Measurements from ENCODE around the gene ITGA7. TPM values are rescaled to one million over a fixed set of nuclear protein-coding genes. Genes with fewer than 3 reads are reported as not detected.
A peak's percentile ranks its signal among the peaks of the same experiment; 100 is the strongest.

ITGA7 gene, protein sequence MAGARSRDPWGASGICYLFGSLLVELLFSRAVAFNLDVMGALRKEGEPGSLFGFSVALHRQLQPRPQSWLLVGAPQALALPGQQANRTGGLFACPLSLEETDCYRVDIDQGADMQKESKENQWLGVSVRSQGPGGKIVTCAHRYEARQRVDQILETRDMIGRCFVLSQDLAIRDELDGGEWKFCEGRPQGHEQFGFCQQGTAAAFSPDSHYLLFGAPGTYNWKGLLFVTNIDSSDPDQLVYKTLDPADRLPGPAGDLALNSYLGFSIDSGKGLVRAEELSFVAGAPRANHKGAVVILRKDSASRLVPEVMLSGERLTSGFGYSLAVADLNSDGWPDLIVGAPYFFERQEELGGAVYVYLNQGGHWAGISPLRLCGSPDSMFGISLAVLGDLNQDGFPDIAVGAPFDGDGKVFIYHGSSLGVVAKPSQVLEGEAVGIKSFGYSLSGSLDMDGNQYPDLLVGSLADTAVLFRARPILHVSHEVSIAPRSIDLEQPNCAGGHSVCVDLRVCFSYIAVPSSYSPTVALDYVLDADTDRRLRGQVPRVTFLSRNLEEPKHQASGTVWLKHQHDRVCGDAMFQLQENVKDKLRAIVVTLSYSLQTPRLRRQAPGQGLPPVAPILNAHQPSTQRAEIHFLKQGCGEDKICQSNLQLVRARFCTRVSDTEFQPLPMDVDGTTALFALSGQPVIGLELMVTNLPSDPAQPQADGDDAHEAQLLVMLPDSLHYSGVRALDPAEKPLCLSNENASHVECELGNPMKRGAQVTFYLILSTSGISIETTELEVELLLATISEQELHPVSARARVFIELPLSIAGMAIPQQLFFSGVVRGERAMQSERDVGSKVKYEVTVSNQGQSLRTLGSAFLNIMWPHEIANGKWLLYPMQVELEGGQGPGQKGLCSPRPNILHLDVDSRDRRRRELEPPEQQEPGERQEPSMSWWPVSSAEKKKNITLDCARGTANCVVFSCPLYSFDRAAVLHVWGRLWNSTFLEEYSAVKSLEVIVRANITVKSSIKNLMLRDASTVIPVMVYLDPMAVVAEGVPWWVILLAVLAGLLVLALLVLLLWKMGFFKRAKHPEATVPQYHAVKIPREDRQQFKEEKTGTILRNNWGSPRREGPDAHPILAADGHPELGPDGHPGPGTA
- total RNA-seq, result 10 to 100 TPM; 34.4 to 44.2 TPM
- polyA plus RNA-seq (ENCODE audit: insufficient read length in 2 of 2), result 100 to 1,000 TPM in 1 of 2 donors, 10 to 100 TPM in 1; 88.6 to 115 TPM
- long read RNA-seq, donor 1, full-length matches to known transcripts, result 5 of 440 reads
- long read RNA-seq, donor 1, partial matches to known transcripts, result 427 of 440 reads
- long read RNA-seq, donor 1, other reads (novel, unspliced or antisense), result 8 of 440 reads
- long read RNA-seq, donor 2, full-length matches to known transcripts, result 1 of 1 reads
- long read RNA-seq, donor 2, partial matches to known transcripts, result 0 of 1 reads
- long read RNA-seq, donor 2, other reads (novel, unspliced or antisense), result 0 of 1 reads
- long read RNA-seq, donor 3, result 0 reads
- long read RNA-seq, donor 4, partial matches to known transcripts, result 11 of 21 reads
- long read RNA-seq, donor 4, other reads (novel, unspliced or antisense), result 10 of 21 reads

DNA sequence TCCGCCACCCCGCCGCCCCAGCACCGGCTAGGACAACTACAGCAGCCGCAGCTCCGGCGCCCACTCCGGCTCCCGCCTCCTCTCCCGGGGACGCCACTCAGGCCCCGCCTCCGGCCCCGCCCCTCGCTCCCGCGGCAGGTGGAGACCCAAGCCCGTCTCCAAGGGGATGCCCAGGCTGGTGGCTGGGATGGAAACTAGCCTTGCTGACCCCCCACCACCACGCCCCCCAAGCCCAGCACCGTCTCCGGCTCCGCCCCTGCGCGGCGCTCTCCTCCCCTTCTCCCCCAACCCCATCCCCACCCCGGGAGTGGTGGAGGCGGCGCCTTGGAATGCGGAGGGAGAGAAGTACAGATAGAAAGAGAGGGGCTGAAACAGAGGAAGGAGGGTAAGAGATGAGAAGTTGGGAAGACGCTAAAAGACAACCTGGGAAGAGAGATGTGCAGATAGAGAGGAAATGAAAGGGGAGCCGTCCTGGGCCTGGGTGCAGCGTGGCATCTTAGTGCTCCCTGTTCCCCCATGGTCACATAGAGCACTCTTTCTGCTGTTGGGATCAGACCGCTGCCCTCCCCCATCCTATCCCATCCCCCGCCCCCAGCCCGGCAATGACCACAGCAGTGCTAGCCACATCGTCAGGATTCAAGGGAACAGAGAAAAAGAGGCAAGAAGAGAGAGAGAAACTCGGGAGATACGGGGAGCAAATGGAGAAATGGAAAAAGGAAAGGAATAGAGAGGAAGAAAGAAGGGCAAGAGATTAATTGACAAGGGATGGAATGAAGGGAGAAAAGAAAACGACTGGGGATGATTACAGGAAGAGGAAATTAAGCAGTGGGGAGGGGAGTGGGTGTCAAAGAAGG is at the start of gene ITGA7:
Gene ITGA7 (minus strand): TSS at position 64 of the 854 bp plus-strand sequence. CDS start 222 bp downstream, outside the sequence.
- DNase-seq (ENCODE audit: low read depth in 4 of 6, low spot score in 6 of 6), result peak in 3 of 6 donors; percentile 57 to 91 (median 88)
- Histone ChIP-seq H3K27me3 (ENCODE audit: control insufficient read depth, insufficient read depth, low read length) (peaks cover 17% of the 10 kb centered on the region), H3K27ac (ENCODE audit: low read depth, low read length) (peak within 1 kb of the TSS; percentile 61), H3K4me3 (ENCODE audit: low read depth, low read length) (peak within 1 kb of the TSS; percentile 72), H3K9me3 (ENCODE audit: control insufficient read depth, insufficient read depth, low read length) (no peaks in the 10 kb centered on the region), H3K4me1 (ENCODE audit: control insufficient read depth, insufficient read depth, low read length) (peaks cover 48% of the 10 kb centered on the region), H3K36me3 (ENCODE audit: control insufficient read depth, insufficient read depth, low read length) (peaks cover 2% of the 10 kb centered on the region)
- under 1% methylated on average over 24 of the region's 39 CpGs for WGBS (ENCODE audit: insufficient coverage)

DNA sequence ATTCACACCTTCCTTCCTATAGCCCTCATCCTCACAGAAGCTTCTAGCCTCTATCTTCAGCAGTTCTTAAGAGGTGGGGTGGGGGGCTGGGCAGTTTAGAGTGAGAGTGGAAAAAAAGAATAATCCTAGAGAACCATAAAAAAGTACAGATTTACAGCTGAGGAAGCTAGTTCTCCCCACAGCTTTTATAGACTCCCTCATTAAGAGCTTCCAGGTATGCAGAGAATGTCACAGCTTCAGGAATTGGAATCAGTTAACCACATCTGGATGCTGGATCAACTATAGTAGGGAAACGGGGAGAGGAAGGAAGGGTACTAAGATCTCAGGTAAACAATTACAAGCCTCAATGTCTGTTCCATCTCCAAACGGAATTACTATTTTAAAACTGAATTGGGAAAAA is 47.5 kb upstream of the ITGA7 start:
- Histone ChIP-seq H3K4me3 (ENCODE audit: low read depth, low read length) (no peak overlapping the region), H3K27me3 (ENCODE audit: control insufficient read depth, insufficient read depth, low read length) (no peaks in the 10 kb centered on the region), H3K4me1 (ENCODE audit: control insufficient read depth, insufficient read depth, low read length) (no peaks in the 10 kb centered on the region), H3K36me3 (ENCODE audit: control insufficient read depth, insufficient read depth, low read length) (peaks cover 49% of the 10 kb centered on the region), H3K9me3 (ENCODE audit: control insufficient read depth, insufficient read depth, low read length) (no peaks in the 10 kb centered on the region), H3K27ac (ENCODE audit: low read depth, low read length) (no peak overlapping the region)
- no peak for DNase-seq (ENCODE audit: low read depth in 4 of 6, low spot score in 6 of 6)
- no CpG with 5 or more reads among the region's 2 CpGs for WGBS (ENCODE audit: insufficient coverage)

DNA sequence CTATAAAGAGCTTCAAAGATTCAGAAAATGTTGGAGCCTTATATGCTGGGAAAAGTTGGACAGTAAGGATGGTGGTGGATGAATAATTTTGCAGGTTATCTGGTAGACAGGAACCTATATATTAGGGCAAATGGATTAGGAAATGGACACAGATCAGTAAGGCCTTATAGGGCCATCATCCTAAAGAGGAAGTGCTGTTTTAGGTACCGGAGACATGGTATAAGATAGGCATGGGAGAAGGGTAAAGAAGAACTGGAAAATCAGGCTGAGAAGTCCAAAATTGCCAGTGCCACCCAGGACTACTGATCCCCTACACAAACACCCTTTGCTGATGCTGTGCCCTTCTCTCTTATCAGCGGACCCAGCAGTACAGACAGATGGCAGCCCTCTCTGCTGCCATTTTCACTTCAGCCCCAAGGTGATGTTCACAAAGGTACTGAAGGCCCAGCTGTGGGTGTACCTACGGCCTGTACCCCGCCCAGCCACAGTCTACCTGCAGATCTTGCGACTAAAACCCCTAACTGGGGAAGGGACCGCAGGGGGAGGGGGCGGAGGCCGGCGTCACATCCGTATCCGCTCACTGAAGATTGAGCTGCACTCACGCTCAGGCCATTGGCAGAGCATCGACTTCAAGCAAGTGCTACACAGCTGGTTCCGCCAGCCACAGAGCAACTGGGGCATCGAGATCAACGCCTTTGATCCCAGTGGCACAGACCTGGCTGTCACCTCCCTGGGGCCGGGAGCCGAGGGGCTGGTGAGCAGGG is 40.7 kb upstream of the ITGA7 start:
- no peak overlapping the region for H3K27ac ChIP-seq (ENCODE audit: low read depth, low read length)
- H3K4me1 ChIP-seq (ENCODE audit: control insufficient read depth, insufficient read depth, low read length), result peaks cover 23% of the 10 kb centered on the region
- no peaks in the 10 kb centered on the region for H3K9me3 ChIP-seq (ENCODE audit: control insufficient read depth, insufficient read depth, low read length)
- no peaks in the 10 kb centered on the region for H3K27me3 ChIP-seq (ENCODE audit: control insufficient read depth, insufficient read depth, low read length)
- H3K36me3 ChIP-seq (ENCODE audit: control insufficient read depth, insufficient read depth, low read length), result peaks cover 41% of the 10 kb centered on the region
- DNase-seq (ENCODE audit: low read depth in 4 of 6, low spot score in 6 of 6), result no peak
- H3K4me3 ChIP-seq (ENCODE audit: low read depth, low read length), result no peak overlapping the region
- 91% methylated on average over 16 of the region's 18 CpGs for WGBS (ENCODE audit: insufficient coverage)

DNA sequence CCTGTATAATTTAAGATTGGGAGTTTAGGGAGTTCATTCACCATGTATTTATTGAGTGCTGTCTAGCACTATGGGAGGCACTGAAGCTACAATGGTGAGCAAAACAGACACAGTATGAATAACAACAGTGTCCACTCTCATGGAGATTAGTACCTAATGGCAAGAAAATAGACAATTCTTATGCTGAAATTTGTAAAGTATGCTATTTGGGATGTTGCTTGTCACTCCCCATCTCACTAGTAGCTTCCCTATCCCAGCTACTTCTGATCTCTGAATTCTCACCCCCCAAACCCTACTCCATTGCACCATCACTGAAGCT is 39.2 kb upstream of the ITGA7 start:
- H3K27ac ChIP-seq (ENCODE audit: low read depth, low read length), result no peak overlapping the region
- H3K4me1 ChIP-seq (ENCODE audit: control insufficient read depth, insufficient read depth, low read length), result peaks cover 27% of the 10 kb centered on the region
- H3K27me3 ChIP-seq (ENCODE audit: control insufficient read depth, insufficient read depth, low read length), result no peaks in the 10 kb centered on the region
- no peak overlapping the region for H3K4me3 ChIP-seq (ENCODE audit: low read depth, low read length)
- no peaks in the 10 kb centered on the region for H3K9me3 ChIP-seq (ENCODE audit: control insufficient read depth, insufficient read depth, low read length)
- H3K36me3 ChIP-seq (ENCODE audit: control insufficient read depth, insufficient read depth, low read length), result peaks cover 33% of the 10 kb centered on the region
- DNase-seq (ENCODE audit: low read depth in 4 of 6, low spot score in 6 of 6), result no peak

DNA sequence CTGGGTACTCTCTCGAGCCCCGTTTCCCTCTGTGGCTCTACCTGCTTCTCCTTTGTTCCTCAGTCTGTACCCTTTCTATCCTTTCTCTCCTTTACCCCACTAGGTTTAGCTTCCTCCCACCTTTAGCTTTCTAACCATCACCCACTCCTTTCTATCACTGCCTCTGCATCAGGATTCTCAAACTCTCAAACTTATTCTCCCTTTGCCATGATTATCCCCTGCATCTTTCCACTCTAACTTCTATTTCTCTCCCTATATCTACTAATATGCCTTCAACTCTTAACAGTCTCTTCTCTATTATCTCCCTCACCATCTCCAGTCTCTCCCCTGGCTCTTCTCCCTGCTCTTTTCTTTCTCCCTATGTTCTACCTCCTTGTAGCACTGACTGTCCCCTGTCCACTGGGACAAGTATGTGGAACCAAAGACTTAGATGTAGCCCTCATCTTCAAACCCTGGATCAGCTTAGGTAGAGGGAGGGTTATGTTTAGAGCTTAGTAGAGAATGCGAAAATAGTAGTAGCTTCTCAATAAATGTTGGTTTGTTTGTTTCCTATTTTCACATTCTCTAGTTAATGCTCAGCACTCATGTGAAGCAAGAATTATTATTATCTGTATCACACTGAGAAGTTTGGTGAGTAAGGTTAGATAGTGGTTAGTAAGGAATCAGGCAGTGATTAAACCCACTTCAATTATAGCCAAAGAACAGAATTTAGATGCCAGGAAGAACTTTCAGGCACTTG is 38.6 kb upstream of the ITGA7 start:
- peak overlapping the region; percentile 82 for H3K27ac ChIP-seq (ENCODE audit: low read depth, low read length)
- no peaks in the 10 kb centered on the region for H3K27me3 ChIP-seq (ENCODE audit: control insufficient read depth, insufficient read depth, low read length)
- peaks cover 29% of the 10 kb centered on the region for H3K4me1 ChIP-seq (ENCODE audit: control insufficient read depth, insufficient read depth, low read length)
- no peaks in the 10 kb centered on the region for H3K9me3 ChIP-seq (ENCODE audit: control insufficient read depth, insufficient read depth, low read length)
- DNase-seq (ENCODE audit: low read depth in 4 of 6, low spot score in 6 of 6), result no peak
- peak overlapping the region; percentile 9 for H3K4me3 ChIP-seq (ENCODE audit: low read depth, low read length)
- WGBS (ENCODE audit: insufficient coverage), result 0% methylated on average over 2 of the region's 3 CpGs
- H3K36me3 ChIP-seq (ENCODE audit: control insufficient read depth, insufficient read depth, low read length), result peaks cover 28% of the 10 kb centered on the region

DNA sequence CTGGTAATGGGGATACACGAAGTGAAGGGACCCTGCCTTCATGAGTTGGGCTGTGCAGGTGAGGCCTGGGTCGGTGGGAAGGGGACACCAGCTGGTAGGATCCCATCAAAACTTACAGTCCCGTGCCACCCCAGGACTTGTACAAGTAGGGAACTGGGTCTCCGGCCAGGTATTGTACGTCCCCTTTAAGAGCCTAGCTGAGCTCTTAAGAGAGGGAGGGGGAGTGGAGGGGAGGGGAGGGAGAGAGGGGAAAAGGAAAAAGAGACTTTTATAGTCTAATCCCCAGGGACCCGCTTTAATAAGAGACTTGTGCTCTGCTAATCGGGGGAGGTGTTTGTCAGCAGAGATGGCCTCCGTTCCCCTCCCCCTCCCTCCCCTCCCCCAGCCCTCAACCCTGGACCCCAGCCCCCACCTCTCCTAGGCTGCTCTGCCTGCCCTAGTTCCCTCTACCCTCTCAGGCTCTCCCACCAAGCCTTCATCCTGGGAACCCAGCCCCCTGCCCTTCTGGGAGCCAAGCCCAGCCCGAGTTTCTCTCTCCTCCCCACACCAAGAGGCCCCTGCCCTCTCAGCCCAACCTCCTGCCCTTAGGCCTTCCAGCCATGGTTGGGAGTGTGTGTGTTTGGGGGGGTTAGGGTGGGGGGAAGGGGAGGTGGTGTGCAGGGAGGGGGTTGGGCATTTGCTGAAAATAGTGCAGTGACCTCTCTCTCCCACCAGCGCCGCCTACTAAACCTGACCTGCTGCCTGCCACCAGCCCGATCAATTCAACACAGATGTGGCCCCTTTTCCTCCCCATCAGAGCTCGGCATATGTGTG is 37.9 kb upstream of the ITGA7 start:
- H3K4me3 ChIP-seq (ENCODE audit: low read depth, low read length), result peak overlapping the region; percentile 62
- 17% methylated on average over 7 of the region's 13 CpGs for WGBS (ENCODE audit: insufficient coverage)

DNA sequence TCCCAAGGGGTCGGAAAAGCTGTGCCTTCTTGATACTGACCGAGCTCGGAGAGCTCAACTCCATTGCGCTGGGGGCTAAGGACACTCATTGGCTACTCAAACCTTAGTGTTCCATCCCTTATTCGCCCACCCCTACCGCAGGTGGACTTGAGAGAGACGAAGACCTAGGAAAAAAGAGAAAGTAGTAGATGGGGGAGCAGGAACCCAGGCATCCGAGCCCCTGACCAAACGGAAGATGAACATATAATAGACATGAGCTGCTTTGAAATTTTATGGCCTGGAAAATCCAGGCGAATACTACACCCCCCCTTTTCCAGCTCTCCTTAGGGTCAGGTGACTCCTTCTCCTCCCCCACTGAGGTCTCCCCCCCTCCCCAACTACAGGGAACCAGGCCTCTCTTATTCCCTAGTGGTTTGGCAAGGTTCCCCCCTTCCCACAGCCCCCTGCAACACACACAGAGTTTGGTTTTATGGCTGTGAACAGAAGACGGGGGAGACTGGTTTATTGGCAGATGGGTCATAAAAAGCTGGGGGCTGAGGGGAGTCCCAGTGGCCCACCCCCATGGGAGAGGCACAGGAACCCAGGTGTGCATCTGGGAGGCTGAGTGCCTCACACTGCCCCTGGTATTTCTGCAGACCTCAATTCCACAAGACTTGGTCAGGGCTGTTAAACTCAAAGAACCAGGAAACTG is 36.8 kb upstream of the ITGA7 start:
- H3K27ac ChIP-seq (ENCODE audit: low read depth, low read length), result peak overlapping the region; percentile 69
- WGBS (ENCODE audit: insufficient coverage), result 4% methylated on average over 6 of the region's 11 CpGs
- peaks cover 29% of the 10 kb centered on the region for H3K4me1 ChIP-seq (ENCODE audit: control insufficient read depth, insufficient read depth, low read length)

More for the DNA sequence above, 37.9 kb upstream of the ITGA7 start:
- Histone ChIP-seq H3K27me3 (ENCODE audit: control insufficient read depth, insufficient read depth, low read length) (no peaks in the 10 kb centered on the region), H3K4me1 (ENCODE audit: control insufficient read depth, insufficient read depth, low read length) (peaks cover 29% of the 10 kb centered on the region), H3K27ac (ENCODE audit: low read depth, low read length) (peak overlapping the region; percentile 82), H3K36me3 (ENCODE audit: control insufficient read depth, insufficient read depth, low read length) (peaks cover 21% of the 10 kb centered on the region), H3K9me3 (ENCODE audit: control insufficient read depth, insufficient read depth, low read length) (no peaks in the 10 kb centered on the region)
- peak in 3 of 6 donors; percentile 50 to 93 (median 84) for DNase-seq (ENCODE audit: low read depth in 4 of 6, low spot score in 6 of 6)

More for the DNA sequence above, 36.8 kb upstream of the ITGA7 start:
- peak in 1 of 6 donors; percentile 22 for DNase-seq (ENCODE audit: low read depth in 4 of 6, low spot score in 6 of 6)
- peaks cover 14% of the 10 kb centered on the region for H3K36me3 ChIP-seq (ENCODE audit: control insufficient read depth, insufficient read depth, low read length)
- peak overlapping the region; percentile 62 for H3K4me3 ChIP-seq (ENCODE audit: low read depth, low read length)
- H3K27me3 ChIP-seq (ENCODE audit: control insufficient read depth, insufficient read depth, low read length), result no peaks in the 10 kb centered on the region
- H3K9me3 ChIP-seq (ENCODE audit: control insufficient read depth, insufficient read depth, low read length), result no peaks in the 10 kb centered on the region
